ENCODE results near the gene RIN2. TPM values are rescaled to one million over a fixed set of nuclear protein-coding genes. Genes with fewer than 3 reads are reported as not detected.

RIN2 gene
- total and polyA plus RNA-seq, 2 experiments from 2014 or later, result 0.08 to 1.4 TPM

DNA sequence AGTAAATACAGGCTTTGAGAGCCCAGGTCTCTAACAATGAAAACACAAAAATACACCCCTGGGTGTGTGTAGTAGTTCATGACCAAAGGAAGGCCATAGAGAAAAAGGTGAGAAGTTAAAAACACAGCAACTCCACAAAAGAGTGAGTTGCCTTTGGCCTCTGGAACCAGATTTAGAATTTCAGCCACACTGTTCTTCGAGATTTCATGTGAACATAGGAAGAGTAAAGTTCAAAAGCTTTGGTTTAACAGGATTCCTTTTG, 43.5 kb upstream of the RIN2 start (continued):
- TF ChIP-seq, protein P1, sequence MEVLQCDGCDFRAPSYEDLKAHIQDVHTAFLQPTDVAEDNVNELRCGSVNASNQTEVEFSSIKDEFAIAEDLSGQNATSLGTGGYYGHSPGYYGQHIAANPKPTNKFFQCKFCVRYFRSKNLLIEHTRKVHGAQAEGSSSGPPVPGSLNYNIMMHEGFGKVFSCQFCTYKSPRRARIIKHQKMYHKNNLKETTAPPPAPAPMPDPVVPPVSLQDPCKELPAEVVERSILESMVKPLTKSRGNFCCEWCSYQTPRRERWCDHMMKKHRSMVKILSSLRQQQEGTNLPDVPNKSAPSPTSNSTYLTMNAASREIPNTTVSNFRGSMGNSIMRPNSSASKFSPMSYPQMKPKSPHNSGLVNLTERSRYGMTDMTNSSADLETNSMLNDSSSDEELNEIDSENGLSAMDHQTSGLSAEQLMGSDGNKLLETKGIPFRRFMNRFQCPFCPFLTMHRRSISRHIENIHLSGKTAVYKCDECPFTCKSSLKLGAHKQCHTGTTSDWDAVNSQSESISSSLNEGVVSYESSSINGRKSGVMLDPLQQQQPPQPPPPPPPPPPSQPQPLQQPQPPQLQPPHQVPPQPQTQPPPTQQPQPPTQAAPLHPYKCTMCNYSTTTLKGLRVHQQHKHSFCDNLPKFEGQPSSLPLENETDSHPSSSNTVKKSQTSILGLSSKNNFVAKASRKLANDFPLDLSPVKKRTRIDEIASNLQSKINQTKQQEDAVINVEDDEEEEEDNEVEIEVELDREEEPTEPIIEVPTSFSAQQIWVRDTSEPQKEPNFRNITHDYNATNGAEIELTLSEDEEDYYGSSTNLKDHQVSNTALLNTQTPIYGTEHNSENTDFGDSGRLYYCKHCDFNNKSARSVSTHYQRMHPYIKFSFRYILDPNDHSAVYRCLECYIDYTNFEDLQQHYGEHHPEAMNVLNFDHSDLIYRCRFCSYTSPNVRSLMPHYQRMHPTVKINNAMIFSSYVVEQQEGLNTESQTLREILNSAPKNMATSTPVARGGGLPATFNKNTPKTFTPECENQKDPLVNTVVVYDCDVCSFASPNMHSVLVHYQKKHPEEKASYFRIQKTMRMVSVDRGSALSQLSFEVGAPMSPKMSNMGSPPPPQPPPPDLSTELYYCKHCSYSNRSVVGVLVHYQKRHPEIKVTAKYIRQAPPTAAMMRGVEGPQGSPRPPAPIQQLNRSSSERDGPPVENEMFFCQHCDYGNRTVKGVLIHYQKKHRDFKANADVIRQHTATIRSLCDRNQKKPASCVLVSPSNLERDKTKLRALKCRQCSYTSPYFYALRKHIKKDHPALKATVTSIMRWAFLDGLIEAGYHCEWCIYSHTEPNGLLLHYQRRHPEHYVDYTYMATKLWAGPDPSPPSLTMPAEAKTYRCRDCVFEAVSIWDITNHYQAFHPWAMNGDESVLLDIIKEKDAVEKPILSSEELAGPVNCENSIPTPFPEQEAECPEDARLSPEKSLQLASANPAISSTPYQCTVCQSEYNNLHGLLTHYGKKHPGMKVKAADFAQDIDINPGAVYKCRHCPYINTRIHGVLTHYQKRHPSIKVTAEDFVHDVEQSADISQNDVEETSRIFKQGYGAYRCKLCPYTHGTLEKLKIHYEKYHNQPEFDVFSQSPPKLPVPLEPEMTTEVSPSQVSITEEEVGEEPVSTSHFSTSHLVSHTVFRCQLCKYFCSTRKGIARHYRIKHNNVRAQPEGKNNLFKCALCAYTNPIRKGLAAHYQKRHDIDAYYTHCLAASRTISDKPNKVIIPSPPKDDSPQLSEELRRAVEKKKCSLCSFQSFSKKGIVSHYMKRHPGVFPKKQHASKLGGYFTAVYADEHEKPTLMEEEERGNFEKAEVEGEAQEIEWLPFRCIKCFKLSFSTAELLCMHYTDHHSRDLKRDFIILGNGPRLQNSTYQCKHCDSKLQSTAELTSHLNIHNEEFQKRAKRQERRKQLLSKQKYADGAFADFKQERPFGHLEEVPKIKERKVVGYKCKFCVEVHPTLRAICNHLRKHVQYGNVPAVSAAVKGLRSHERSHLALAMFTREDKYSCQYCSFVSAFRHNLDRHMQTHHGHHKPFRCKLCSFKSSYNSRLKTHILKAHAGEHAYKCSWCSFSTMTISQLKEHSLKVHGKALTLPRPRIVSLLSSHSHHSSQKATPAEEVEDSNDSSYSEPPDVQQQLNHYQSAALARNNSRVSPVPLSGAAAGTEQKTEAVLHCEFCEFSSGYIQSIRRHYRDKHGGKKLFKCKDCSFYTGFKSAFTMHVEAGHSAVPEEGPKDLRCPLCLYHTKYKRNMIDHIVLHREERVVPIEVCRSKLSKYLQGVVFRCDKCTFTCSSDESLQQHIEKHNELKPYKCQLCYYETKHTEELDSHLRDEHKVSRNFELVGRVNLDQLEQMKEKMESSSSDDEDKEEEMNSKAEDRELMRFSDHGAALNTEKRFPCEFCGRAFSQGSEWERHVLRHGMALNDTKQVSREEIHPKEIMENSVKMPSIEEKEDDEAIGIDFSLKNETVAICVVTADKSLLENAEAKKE (CRISPR knock-in tag; IDR thresholded peaks at IDR 0.05), result no peak
- TF ChIP-seq STAT1 (IDR thresholded peaks at IDR 0.05; ENCODE audit: unreplicated experiment), result no peak
- no peak for TF ChIP-seq NANOG (IDR thresholded peaks at IDR 0.05; ENCODE audit: borderline replicate concordance)
- TF ChIP-seq POLR2AphosphoS5 (IDR thresholded peaks at IDR 0.05; ENCODE audit: low read depth), result no peak
- no peak for TF ChIP-seq ZNF331 (CRISPR knock-in tag; IDR thresholded peaks at IDR 0.05; ENCODE audit: low read depth)
- no peak for TF ChIP-seq JUNB (IDR thresholded peaks at IDR 0.05; ENCODE audit: unreplicated experiment)

DNA sequence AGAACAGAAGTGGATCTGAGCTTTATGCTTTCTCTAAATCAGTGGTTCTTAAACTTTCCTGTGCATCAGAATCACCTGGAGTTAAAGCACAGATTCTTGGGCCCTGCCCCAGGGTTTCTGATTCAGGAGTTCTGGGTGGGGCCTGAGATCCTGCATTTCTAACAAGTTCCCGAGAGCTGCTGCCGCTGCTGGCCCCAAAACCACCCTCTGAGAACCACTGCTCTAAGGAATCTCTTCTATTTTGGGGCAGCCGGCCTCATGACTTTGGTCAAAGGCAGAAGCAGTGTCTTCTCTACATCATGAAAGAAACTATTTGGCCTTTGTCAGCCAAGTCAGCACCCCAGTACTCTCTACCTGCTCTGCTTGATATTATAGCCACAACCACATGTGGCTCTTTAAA, 42.1 kb upstream of the RIN2 start:
- no peak overlapping the region for H3K4me3 ChIP-seq
- no peak overlapping the region for H3K27ac Mint-ChIP-seq
- H3K27me3 ChIP-seq (ENCODE audit: insufficient read depth), result no peaks in the 10 kb centered on the region
- H3K4me1 Mint-ChIP-seq, result no peaks in the 10 kb centered on the region
- H3K4me2 ChIP-seq, result no peak overlapping the region
- H3K9me2 ChIP-seq (ENCODE audit: insufficient read depth), result peaks cover 5% of the 10 kb centered on the region; the same call in 1 of the 2 replicates
- H3K36me3 ChIP-seq (ENCODE audit: insufficient read depth), result 0 out of 2 replicates have a peak, but pooled peaks cover 3% of the 10 kb centered on the region
- peaks cover 10% of the 10 kb centered on the region for H3K27me3 Mint-ChIP-seq (ENCODE audit: insufficient read depth, low read depth, poor library complexity)
- H4K20me1 ChIP-seq (replicated peaks; ENCODE audit: insufficient read depth), result no peaks in the 10 kb centered on the region
- no peaks in the 10 kb centered on the region for H3K4me1 ChIP-seq (ENCODE audit: insufficient read depth)
- H3K4me3 Mint-ChIP-seq, result no peak overlapping the region
- H2AFZ ChIP-seq, result no peak overlapping the region
- no peaks in the 10 kb centered on the region for H3K79me2 ChIP-seq (replicated peaks; ENCODE audit: insufficient read depth)
- H3F3A ChIP-seq (replicated peaks; ENCODE audit: low read depth), result no peaks in the 10 kb centered on the region
- no peak for DNase-seq (ENCODE audit: low spot score)
- H3K36me3 Mint-ChIP-seq (ENCODE audit: low read depth), result peaks cover 12% of the 10 kb centered on the region; the same call in 2 of the 3 replicates
- peaks cover 20% of the 10 kb centered on the region for H3K9me3 Mint-ChIP-seq
- ATAC-seq, result no peak
- no peak overlapping the region for H3K27ac ChIP-seq (ENCODE audit: low read depth)
- TF ChIP-seq, protein P1 (CRISPR knock-in tag; IDR thresholded peaks at IDR 0.05), result no peak
- TF ChIP-seq, protein P2, sequence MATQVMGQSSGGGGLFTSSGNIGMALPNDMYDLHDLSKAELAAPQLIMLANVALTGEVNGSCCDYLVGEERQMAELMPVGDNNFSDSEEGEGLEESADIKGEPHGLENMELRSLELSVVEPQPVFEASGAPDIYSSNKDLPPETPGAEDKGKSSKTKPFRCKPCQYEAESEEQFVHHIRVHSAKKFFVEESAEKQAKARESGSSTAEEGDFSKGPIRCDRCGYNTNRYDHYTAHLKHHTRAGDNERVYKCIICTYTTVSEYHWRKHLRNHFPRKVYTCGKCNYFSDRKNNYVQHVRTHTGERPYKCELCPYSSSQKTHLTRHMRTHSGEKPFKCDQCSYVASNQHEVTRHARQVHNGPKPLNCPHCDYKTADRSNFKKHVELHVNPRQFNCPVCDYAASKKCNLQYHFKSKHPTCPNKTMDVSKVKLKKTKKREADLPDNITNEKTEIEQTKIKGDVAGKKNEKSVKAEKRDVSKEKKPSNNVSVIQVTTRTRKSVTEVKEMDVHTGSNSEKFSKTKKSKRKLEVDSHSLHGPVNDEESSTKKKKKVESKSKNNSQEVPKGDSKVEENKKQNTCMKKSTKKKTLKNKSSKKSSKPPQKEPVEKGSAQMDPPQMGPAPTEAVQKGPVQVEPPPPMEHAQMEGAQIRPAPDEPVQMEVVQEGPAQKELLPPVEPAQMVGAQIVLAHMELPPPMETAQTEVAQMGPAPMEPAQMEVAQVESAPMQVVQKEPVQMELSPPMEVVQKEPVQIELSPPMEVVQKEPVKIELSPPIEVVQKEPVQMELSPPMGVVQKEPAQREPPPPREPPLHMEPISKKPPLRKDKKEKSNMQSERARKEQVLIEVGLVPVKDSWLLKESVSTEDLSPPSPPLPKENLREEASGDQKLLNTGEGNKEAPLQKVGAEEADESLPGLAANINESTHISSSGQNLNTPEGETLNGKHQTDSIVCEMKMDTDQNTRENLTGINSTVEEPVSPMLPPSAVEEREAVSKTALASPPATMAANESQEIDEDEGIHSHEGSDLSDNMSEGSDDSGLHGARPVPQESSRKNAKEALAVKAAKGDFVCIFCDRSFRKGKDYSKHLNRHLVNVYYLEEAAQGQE (IDR thresholded peaks at IDR 0.05; ENCODE audit: unreplicated experiment), result no peak

Data from GM23338 (cell line).